Stomach (tissue), 4 donors: ENCODE measurements around the gene SQSTM1.

Experiments
- EP300 ChIP-seq: sonication (generic); formaldehyde crosslinking; IDR thresholded peaks from one replicate; pipeline ENCODE4 v1.6.1; 2017; ENCODE audit warnings: antibody characterized with exemption
- POLR2A ChIP-seq, 4 donors: fragments of 450-650 bp; IDR thresholded peaks; one replicate each; pipeline ENCODE4 v1.6.1; 2016; ENCODE audit warnings: antibody characterized with exemption in 4 of 4, control low read depth in 2 of 4, mild to moderate bottlenecking in 1 of 4, moderate library complexity in 1 of 4
- POLR2AphosphoS5 ChIP-seq, 3 donors: sonication (generic); formaldehyde crosslinking; IDR thresholded peaks; one replicate each; pipeline ENCODE4 v1.6.1; 2016; ENCODE audit warnings: antibody characterized with exemption in 3 of 3
- TF ChIP-seq, protein P1 (sequence below), 7 experiments: fragments of 450-650 bp in 4 of 7; fragments of 200-600 bp in 3 of 7; sonication (generic) in 3 of 7; IDR thresholded peaks; one replicate each; pipeline ENCODE4 v1.5.1; 2016 to 2019; ENCODE audit warnings: antibody characterized with exemption in 7 of 7, control low read depth in 2 of 7, mild to moderate bottlenecking in 1 of 7

DNA sequence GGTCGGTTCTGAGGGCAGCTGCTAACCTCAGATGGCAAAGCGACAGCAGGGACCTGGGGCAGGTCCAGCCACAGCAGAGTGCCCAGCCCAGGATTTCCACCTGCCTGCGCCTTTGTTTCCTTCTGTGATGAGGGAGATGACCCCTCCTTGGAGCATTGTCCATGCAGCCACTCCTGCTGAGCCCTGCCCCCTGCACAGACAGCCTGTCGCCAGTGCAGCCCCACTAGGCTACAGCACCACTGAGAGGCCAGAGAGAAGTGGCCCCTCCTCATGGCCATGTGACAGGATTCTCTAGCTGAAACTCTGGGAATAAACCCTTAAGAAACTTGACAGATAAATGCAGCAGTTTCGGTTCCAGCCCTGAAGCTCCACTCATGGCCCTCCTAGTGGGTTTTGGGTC, 48.4 kb downstream of the SQSTM1 start:
- TF ChIP-seq, protein P1, sequence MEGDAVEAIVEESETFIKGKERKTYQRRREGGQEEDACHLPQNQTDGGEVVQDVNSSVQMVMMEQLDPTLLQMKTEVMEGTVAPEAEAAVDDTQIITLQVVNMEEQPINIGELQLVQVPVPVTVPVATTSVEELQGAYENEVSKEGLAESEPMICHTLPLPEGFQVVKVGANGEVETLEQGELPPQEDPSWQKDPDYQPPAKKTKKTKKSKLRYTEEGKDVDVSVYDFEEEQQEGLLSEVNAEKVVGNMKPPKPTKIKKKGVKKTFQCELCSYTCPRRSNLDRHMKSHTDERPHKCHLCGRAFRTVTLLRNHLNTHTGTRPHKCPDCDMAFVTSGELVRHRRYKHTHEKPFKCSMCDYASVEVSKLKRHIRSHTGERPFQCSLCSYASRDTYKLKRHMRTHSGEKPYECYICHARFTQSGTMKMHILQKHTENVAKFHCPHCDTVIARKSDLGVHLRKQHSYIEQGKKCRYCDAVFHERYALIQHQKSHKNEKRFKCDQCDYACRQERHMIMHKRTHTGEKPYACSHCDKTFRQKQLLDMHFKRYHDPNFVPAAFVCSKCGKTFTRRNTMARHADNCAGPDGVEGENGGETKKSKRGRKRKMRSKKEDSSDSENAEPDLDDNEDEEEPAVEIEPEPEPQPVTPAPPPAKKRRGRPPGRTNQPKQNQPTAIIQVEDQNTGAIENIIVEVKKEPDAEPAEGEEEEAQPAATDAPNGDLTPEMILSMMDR (IDR thresholded peaks at IDR 0.05), result no peak
- TF ChIP-seq POLR2A (IDR thresholded peaks at IDR 0.05) (no peak), POLR2AphosphoS5 (IDR thresholded peaks at IDR 0.05) (no peak), EP300 (no peak)
